ENCODE results near the gene PLCB4.

PLCB4 gene

DNA sequence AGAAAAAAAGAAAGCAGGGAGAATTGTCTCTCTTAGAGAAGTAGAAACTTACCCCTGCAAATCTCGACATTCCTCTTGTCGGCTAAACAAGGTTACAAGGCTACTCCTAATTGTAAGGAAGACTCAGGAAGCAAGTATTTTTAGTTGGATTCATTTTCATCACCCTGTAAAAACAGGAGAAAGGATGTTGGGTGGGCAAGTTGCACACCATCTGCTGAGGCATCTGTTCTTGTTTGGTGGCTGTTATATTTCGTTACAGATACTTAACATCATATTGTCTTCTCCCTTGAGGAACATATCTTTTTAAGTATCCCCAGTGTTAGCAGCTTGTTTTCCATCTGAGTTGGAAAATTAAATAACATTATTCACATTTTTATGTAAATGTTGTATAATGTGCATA, 187.5 kb downstream of the PLCB4 start:
- no peak for DNase-seq (ENCODE audit: extremely low read depth in 1 of 2, low read depth in 1 of 2)

DNA sequence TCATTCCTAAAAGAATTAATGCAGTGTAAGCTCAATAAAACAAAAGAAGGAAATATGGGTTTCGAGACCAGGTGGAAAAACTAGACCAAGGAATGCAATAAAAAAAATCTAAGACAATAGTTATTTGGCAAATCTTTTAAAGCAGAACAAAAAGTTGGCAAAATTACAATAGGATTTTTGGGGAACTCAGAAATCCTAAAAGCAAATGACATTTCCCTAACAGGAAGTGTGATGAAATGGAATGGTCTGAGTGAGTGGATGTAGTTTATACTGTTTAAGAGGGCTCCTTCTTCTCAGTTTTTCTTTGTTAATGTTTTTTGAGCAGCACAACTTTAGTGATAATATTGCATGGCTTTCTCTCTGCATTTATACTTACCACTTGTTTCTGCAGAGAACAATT, 190.0 kb downstream of the PLCB4 start:
- no peak for DNase-seq (ENCODE audit: extremely low read depth in 1 of 2, low read depth in 1 of 2)

DNA sequence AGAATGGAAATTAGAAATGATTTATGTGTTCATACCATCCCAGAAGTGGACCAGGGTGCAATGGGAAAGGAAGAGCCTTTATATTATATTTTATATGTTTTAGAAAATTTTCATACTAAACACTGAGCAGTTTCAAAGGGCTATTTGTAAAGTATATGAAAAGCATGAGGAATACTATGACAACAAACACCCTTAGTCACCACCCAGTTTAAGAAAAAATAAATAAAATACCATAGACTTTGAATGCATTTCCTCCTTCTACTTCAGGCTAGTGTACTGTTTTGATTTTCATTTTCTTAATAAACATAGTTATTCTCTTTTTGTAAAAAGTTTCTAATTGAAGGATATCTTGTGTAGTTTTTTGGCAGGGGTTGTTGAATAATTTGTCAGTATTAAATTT, 191.1 kb downstream of the PLCB4 start:
- no peak for DNase-seq (ENCODE audit: extremely low read depth in 1 of 2, low read depth in 1 of 2)

- no peak for DNase-seq (ENCODE audit: extremely low read depth in 1 of 2, low read depth in 1 of 2)
Observed at GRCh38 chr20:9261781-9262180, 192.9 kb downstream of the PLCB4 start.

GRCh38 chr20:9262653-9263194, 193.8 kb downstream of the PLCB4 start:
- DNase-seq (ENCODE audit: extremely low read depth in 1 of 2, low read depth in 1 of 2): no peak

- DNase-seq (ENCODE audit: extremely low read depth in 1 of 2, low read depth in 1 of 2): no peak
Observed at GRCh38 chr20:9269280-9269971, 200.5 kb downstream of the PLCB4 start.

- no peak for DNase-seq (ENCODE audit: extremely low read depth in 1 of 2, low read depth in 1 of 2)
Observed at GRCh38 chr20:9270831-9271230, 201.9 kb downstream of the PLCB4 start.

GRCh38 chr20:9276966-9277468, 208.1 kb downstream of the PLCB4 start:
- DNase-seq (ENCODE audit: extremely low read depth in 1 of 2, low read depth in 1 of 2): no peak

- DNase-seq (ENCODE audit: extremely low read depth in 1 of 2, low read depth in 1 of 2): no peak
Observed at GRCh38 chr20:9279918-9280401, 211.1 kb downstream of the PLCB4 start.

GRCh38 chr20:9280666-9281065, 211.8 kb downstream of the PLCB4 start:
- DNase-seq (ENCODE audit: extremely low read depth in 1 of 2, low read depth in 1 of 2): no peak

DNA sequence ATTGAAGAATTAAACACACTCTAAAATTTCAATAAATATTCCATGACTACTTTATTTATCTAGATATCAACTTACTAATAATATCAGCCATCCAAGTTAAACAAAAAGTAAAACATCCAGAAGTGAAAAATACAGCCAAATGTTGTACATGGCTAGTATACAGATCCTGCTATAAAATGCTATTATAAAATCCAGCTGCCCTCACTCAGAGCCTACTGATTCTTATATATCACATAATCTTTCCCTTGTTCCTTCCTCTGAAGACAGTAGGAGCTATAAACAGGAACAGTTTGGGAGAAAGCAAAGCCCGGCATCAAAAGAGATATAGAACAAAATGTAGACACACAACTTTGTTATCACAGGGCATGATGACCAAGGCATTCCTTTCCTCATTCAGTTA, 212.9 kb downstream of the PLCB4 start:
- no peak for DNase-seq (ENCODE audit: extremely low read depth in 1 of 2, low read depth in 1 of 2)

DNA sequence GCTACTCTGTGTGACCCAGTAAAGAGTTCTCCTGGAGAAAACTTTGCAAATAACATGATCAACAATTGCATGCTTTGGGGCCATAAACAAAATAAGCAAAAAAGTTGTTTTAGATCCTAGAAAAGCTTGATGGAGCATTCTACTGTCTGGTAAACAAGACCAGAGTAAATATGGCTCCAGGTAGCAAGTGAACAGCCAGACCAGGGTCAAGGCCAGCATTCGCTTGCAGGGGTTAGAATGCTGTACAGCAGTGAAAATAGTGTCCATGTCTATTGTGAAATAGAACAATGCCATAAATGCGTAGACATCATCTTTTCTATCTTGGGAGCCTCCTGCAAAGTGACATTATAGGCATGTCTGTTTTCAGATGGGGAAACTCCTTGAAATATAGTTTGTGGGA, 216.7 kb downstream of the PLCB4 start:
- DNase-seq (ENCODE audit: extremely low read depth in 1 of 2, low read depth in 1 of 2): no peak

- DNase-seq (ENCODE audit: extremely low read depth in 1 of 2, low read depth in 1 of 2): no peak
Observed at GRCh38 chr20:9286501-9287461, 217.9 kb downstream of the PLCB4 start.

DNA sequence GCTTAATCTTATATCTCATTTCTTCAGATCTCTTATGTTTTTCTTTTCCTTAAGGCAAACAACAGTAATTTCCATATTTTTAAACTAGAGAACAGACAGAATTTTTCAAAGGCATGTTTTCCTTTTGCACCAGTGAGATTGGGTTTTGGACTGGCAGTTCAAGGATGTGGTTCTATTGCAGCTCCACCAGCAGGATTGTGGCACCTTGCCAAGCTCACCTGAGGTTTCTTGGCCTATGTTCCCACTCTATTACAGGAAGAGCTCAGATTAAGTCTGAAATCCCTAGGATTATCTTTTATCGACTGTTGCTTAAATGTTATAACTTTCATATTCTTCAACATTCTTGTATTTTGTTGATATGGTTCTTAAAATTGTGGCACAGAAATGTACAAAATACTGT, 218.9 kb downstream of the PLCB4 start:
- no peak for DNase-seq (ENCODE audit: extremely low read depth in 1 of 2, low read depth in 1 of 2)

DNA sequence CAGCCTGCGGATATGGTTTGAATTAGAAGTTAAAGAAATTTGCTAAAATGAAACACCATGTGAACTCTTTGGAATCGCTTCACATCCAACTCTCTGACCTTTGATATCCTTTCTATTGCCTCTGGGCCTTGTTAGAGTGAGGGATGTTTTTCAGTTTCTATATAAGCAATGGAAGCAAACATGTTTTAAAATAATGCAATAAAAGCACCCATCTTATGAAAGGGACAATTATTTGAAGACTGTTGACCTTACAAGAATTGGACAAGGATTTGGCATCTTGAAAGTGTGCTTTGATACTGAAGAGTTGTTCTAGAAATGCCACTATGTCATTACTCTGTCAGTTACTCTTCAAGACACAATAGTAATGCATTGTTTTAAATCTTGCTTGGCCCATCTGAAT, 221.4 kb downstream of the PLCB4 start:
- DNase-seq (ENCODE audit: extremely low read depth in 1 of 2, low read depth in 1 of 2): no peak

DNA sequence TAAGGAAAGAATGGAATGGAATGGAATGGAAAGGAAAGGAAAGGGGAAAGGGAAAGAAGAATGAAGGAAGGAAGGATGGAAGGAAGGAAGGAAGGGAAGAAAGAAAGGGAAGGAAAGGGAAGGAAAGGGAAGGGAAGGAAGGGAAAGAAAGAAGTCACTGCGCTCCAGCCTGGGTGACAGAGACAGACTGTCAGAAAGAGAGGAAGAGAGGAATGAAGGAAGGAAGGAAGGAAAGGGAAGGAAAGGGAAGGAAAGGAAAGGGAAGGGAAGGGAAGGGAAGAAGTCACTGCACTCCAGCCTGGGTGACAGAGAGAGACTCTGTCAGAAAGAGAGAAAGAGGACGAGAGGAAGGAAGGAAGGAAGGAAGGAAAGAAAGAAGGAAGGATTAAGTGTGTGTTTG, 224.3 kb downstream of the PLCB4 start:
- no peak for DNase-seq (ENCODE audit: extremely low read depth in 1 of 2, low read depth in 1 of 2)

DNA sequence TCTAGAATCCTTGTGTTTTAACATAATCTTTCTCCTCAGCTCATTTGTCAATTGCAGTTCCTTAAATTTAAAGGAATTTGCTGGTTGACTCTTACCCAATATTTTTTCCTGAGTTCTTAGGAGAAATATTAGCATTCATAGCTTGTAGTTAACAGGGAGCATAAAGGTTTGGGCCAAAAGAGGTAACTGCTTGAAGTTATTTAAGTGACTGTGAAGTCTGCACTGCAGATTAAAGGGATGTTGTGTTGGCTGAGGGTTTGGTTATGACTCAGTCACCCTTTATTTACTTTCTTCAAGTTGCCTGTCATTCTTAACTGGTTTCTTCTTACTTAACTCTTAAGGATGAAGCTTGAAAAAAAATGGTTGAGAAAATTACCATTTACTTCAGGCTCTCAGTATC, 225.2 kb downstream of the PLCB4 start:
- DNase-seq (ENCODE audit: extremely low read depth in 1 of 2, low read depth in 1 of 2): no peak

GRCh38 chr20:9298906-9299305, 230.0 kb downstream of the PLCB4 start:
- no peak for DNase-seq (ENCODE audit: extremely low read depth in 1 of 2, low read depth in 1 of 2)

DNA sequence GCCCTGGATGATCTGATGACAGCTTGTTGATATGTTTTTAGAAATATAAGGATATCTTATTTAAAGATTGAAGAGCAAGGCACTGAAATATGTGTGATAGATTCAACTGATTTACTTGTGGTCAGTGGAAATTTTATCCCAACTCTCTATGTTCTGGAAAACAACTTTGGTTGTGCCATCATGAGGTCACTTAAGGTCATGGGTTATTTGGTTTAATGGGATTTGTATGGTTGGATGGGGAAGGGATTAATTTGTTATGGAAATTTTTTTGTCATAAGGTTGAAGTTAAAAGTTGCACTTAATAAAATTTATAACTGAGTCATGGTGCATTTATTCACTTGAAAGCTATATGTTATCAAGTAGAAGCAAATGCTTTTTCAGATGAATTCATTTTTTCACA, 231.2 kb downstream of the PLCB4 start:
- DNase-seq (ENCODE audit: extremely low read depth in 1 of 2, low read depth in 1 of 2): no peak

DNA sequence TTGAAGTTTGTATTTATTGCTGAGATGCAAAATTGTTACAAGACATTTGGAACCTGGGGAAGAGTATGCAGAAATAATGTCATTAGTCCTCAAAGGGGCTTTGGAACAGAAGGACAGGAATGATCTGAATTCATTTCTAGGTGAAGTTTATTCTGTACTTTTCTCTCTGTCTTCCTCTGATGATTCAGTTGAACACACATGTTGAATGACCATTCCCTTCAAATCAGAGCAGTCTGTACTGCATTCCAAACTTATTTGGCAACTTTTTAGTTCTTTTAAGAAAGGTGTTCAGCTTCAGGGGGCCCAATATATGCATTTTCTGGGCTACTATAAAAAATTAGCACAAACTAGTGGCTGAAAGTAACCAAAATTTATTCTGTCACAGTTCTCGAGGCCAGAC, 231.6 kb downstream of the PLCB4 start:
- no peak for DNase-seq (ENCODE audit: extremely low read depth in 1 of 2, low read depth in 1 of 2)

Data from stimulated activated CD8-positive, alpha-beta memory T cell treated with anti-CD3 and anti-CD28 coated beads, Interleukin-7, amount 100 ng/mL, for 48 hours (primary cell).